Caco-2 (cell line): ENCODE measurements around the gene PCDHB4. TPM values are rescaled to one million over a fixed set of nuclear protein-coding genes. Genes with fewer than 3 reads are reported as not detected.
"Not testable (repeated sequence)": the region's sequence is repeated elsewhere in the genome, so short reads cannot be mapped to it uniquely, and the experiment has no call there.

Experiments used
- BruUV-seq: library from RNA; stranded (reverse); fragments of 400-500 nt; replicated peaks from 2 replicates; lab custom pipeline; 2021; lab: Mats Ljungman, UMichigan
- CTCF ChIA-PET: fragments of 300-600 bp; sonication (Branson Sonifier 250); formaldehyde crosslinking; loops from one replicate; lab custom pipeline; 2022; ENCODE audit warnings: antibody characterized with exemption; lab: Charles Lee
- POLR2A ChIA-PET: fragments of 300-600 bp; sonication (Branson Sonifier 250); formaldehyde crosslinking; loops from one replicate; lab custom pipeline; 2022; ENCODE audit warnings: antibody characterized with exemption; lab: Charles Lee
- DNase-seq, 2 experiments: peaks; one replicate each; pipeline versions ENCODE4 v3.0.0 to v3.0.0-alpha.2; 2020 to 2022
- H3K27me3 ChIP-seq: replicated peaks from 2 replicates; pipeline ENCODE4 v1.6.0; 2011; ENCODE audit warnings: low read length; ENCODE audit not compliant: control insufficient read depth, insufficient read depth
- H3K36me3 ChIP-seq: 2 replicates; pipeline ENCODE4 v1.5.1; 2011; ENCODE audit warnings: low read length; ENCODE audit not compliant: control insufficient read depth, insufficient read depth
- H3K4me1 ChIP-seq: fragments of 250-450 bp; sonication (Bioruptor Pico); 2 replicates; pipeline ENCODE4 v1.5.1; 2020; ENCODE audit warnings: mild to moderate bottlenecking
- H3K4me3 ChIP-seq: 2 replicates; pipeline ENCODE4 v1.5.1; 2011; ENCODE audit warnings: low read depth, mild to moderate bottlenecking, control low read depth, low read length
- H3K9me3 ChIP-seq: fragments of 250-450 bp; sonication (Bioruptor Pico); 2 replicates; pipeline ENCODE4 v1.5.1; 2020; ENCODE audit warnings: mild to moderate bottlenecking, moderate library complexity
- H3K27ac Mint-ChIP-seq: one replicate; pipeline ENCODE4 v1.8.0; 2022; ENCODE audit warnings: mixed read lengths; ENCODE audit not compliant: unreplicated experiment
- H3K27me3 Mint-ChIP-seq: one replicate; pipeline ENCODE4 v1.8.0; 2022; ENCODE audit warnings: mixed read lengths; ENCODE audit not compliant: insufficient read depth, unreplicated experiment
- H3K36me3 Mint-ChIP-seq: one replicate; pipeline ENCODE4 v1.8.0; 2022; ENCODE audit warnings: mild to moderate bottlenecking, mixed read lengths; ENCODE audit not compliant: insufficient read depth, unreplicated experiment
- H3K4me1 Mint-ChIP-seq: one replicate; pipeline ENCODE4 v1.8.0; 2022; ENCODE audit warnings: low read depth, mixed read lengths; ENCODE audit not compliant: unreplicated experiment
- H3K4me3 Mint-ChIP-seq: one replicate; pipeline ENCODE4 v1.8.0; 2022; ENCODE audit warnings: mild to moderate bottlenecking, moderate library complexity, mixed read lengths; ENCODE audit not compliant: unreplicated experiment
- H3K9me3 Mint-ChIP-seq: one replicate; pipeline ENCODE4 v1.8.0; 2022; ENCODE audit warnings: mixed read lengths; ENCODE audit not compliant: unreplicated experiment
- intact Hi-C: fragments of 100-400 bp; cut with micrococcal nuclease; formaldehyde crosslinking; loops from one replicate; pipeline ENCODE4 v1.10.0; 2022; ENCODE audit not compliant: unreplicated experiment
- total RNA-seq: library from RNA; stranded (reverse); gene quantifications from 2 replicates; pipeline ENCODE4 v1.2.3, GENCODE V29; 2022
- TF ChIP-seq, protein P1 (sequence below), 2 experiments: fragments of 200-600 bp in 1 of 2; IDR thresholded peaks; 1 replicate in 1 of 2; 2 replicates in 1 of 2; pipeline versions ENCODE4 v1.5.1 to v1.8.0; 2011 to 2022; ENCODE audit warnings: antibody characterized with exemption in 1 of 2, control low read depth in 1 of 2, inconsistent platforms in 1 of 2, low read depth in 1 of 2, low read length in 1 of 2, mild to moderate bottlenecking in 1 of 2, moderate library complexity in 1 of 2; ENCODE audit not compliant: insufficient read depth in 1 of 2, severe bottlenecking in 1 of 2, unreplicated experiment in 1 of 2

The PCDHB4 gene
- total RNA-seq, 1 experiment from 2014 or later = not detected

DNA sequence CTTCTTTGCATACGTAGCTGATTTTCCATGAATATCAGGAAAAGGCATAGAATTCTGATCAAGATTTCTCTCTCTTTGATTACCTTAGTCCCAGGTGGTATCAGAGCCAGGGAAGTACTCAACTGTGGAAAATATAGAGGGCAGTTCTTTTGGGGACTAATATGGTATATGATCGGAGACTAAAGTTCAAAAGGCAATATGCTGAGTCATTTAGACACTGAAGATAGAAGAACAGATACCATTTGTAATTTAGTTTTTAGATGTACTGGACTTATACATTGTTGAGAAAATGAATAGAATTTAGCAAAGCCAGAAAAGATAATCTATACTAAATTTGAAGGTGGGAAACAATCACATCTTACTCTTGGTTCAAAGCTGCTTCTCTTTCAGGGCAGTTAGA, 16.3 kb upstream of the PCDHB4 start:
- no TSS peak for BruUV-seq
- ChIA-PET CTCF (no interaction called here), POLR2A (no interaction called here)
- no peaks in the 10 kb centered on the region for H3K9me3 ChIP-seq
- Mint-ChIP-seq H3K9me3 (peaks cover 15% of the 10 kb centered on the region), H3K27me3 (no peaks in the 10 kb centered on the region), H3K27ac (no peak overlapping the region), H3K4me3 (no peak overlapping the region), H3K36me3 (no peaks in the 10 kb centered on the region), H3K4me1 (no peaks in the 10 kb centered on the region)
- no peaks in the 10 kb centered on the region for H3K4me1 ChIP-seq
- H3K36me3 ChIP-seq = no peaks in the 10 kb centered on the region
- TF ChIP-seq, protein P1, sequence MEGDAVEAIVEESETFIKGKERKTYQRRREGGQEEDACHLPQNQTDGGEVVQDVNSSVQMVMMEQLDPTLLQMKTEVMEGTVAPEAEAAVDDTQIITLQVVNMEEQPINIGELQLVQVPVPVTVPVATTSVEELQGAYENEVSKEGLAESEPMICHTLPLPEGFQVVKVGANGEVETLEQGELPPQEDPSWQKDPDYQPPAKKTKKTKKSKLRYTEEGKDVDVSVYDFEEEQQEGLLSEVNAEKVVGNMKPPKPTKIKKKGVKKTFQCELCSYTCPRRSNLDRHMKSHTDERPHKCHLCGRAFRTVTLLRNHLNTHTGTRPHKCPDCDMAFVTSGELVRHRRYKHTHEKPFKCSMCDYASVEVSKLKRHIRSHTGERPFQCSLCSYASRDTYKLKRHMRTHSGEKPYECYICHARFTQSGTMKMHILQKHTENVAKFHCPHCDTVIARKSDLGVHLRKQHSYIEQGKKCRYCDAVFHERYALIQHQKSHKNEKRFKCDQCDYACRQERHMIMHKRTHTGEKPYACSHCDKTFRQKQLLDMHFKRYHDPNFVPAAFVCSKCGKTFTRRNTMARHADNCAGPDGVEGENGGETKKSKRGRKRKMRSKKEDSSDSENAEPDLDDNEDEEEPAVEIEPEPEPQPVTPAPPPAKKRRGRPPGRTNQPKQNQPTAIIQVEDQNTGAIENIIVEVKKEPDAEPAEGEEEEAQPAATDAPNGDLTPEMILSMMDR (IDR thresholded peaks at IDR 0.05; ENCODE audit: insufficient read depth in 1 of 2, low read depth in 1 of 2, low read length in 1 of 2, severe bottlenecking in 1 of 2, unreplicated experiment in 1 of 2) = no peak
- no peak overlapping the region for H3K4me3 ChIP-seq
- H3K27me3 ChIP-seq = no peaks in the 10 kb centered on the region
- intact Hi-C loops = no loop called here
- DNase-seq = no peak

- Mint-ChIP-seq H3K4me1 (no peaks in the 10 kb centered on the region), H3K9me3 (peaks cover 37% of the 10 kb centered on the region), H3K27me3 (no peaks in the 10 kb centered on the region), H3K36me3 (no peaks in the 10 kb centered on the region), H3K4me3 (no peak overlapping the region), H3K27ac (no peak overlapping the region)
- TF ChIP-seq, protein P1 (IDR thresholded peaks at IDR 0.05; ENCODE audit: insufficient read depth in 1 of 2, low read depth in 1 of 2, low read length in 1 of 2, severe bottlenecking in 1 of 2, unreplicated experiment in 1 of 2) = no peak
- Histone ChIP-seq H3K9me3 (0 out of 2 replicates have a peak, but pooled peaks cover 6% of the 10 kb centered on the region), H3K27me3 (no peaks in the 10 kb centered on the region), H3K4me1 (no peaks in the 10 kb centered on the region), H3K36me3 (no peaks in the 10 kb centered on the region), H3K4me3 (no peak overlapping the region)
- no peak for DNase-seq
- intact Hi-C loops = no loop called here
- ChIA-PET CTCF (no interaction called here), POLR2A (no interaction called here)
- no TSS peak for BruUV-seq
Measured at GRCh38 chr5:141119250-141119649, 2.4 kb upstream of the PCDHB4 start.

DNA sequence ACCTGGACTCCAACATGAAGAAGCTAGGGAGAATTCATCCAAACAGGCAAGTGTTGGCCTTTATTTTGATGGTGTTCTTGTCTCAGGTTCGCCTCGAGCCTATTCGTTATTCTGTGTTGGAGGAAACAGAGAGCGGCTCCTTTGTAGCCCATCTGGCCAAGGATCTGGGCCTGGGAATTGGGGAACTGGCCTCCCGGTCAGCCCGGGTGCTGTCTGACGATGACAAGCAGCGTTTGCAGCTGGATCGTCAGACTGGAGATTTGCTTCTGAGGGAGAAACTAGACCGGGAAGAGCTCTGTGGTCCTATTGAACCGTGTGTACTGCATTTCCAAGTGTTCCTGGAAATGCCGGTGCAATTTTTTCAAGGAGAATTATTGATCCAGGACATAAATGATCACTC, 367 bp downstream of the PCDHB4 start:
- intact Hi-C loops = no loop called here
- CTCF ChIA-PET = no interaction called here
- no peaks in the 10 kb centered on the region for H3K36me3 Mint-ChIP-seq
- no peaks in the 10 kb centered on the region for H3K36me3 ChIP-seq
- no peak overlapping the region for H3K27ac Mint-ChIP-seq
- BruUV-seq = no TSS peak
- no peaks in the 10 kb centered on the region for H3K27me3 Mint-ChIP-seq
- H3K9me3 Mint-ChIP-seq = peaks cover 10% of the 10 kb centered on the region
- no peak overlapping the region for H3K4me3 ChIP-seq
- POLR2A ChIA-PET = no interaction called here
- TF ChIP-seq, protein P1 (IDR thresholded peaks at IDR 0.05; ENCODE audit: insufficient read depth in 1 of 2, low read depth in 1 of 2, low read length in 1 of 2, severe bottlenecking in 1 of 2, unreplicated experiment in 1 of 2) = no peak
- no peaks in the 10 kb centered on the region for H3K27me3 ChIP-seq
- DNase-seq = no peak
- no peaks in the 10 kb centered on the region for H3K9me3 ChIP-seq
- H3K4me3 Mint-ChIP-seq = no peak overlapping the region
- no peaks in the 10 kb centered on the region for H3K4me1 Mint-ChIP-seq
- no peaks in the 10 kb centered on the region for H3K4me1 ChIP-seq

- H3K4me1 ChIP-seq, H3K27me3 Mint-ChIP-seq, H3K36me3 ChIP-seq, H3K27me3 ChIP-seq, H3K36me3 Mint-ChIP-seq, H3K4me3 Mint-ChIP-seq, H3K9me3 ChIP-seq, H3K4me3 ChIP-seq, BruUV-seq, H3K27ac Mint-ChIP-seq, H3K9me3 Mint-ChIP-seq, CTCF ChIA-PET, POLR2A ChIA-PET, DNase-seq, intact Hi-C loops, H3K4me1 Mint-ChIP-seq: not testable (repeated sequence)
Measured at GRCh38 chr5:141123396-141124135, 1.9 kb downstream of the PCDHB4 start.
